Cardiac muscle cell (in vitro differentiated cells and primary cell): ENCODE data around the gene MVD. TPM values are rescaled to one million over a fixed set of nuclear protein-coding genes. Genes with fewer than 3 reads are reported as not detected.

ENCODE experiments used
- DNase-seq, 2 donors: peaks; one replicate each; pipeline versions ENCODE4 v3.0.0 to v3.0.0-alpha.2; 2010 to 2017; ENCODE audit warnings: low read depth in 1 of 2, low spot score in 1 of 2
- H3K27ac ChIP-seq: fragments of 200-600 bp; sonication (generic); 2 replicates; pipeline ENCODE4 v1.5.1; 2016
- H3K27me3 ChIP-seq: fragments of 200-600 bp; sonication (generic); 2 replicates; pipeline ENCODE4 v1.6.0; 2016; ENCODE audit warnings: control low read depth
- H3K36me3 ChIP-seq: fragments of 200-600 bp; sonication (generic); 2 replicates; pipeline ENCODE4 v1.5.1; 2016; ENCODE audit warnings: control low read depth
- H3K4me1 ChIP-seq: fragments of 200-600 bp; sonication (generic); 2 replicates; pipeline ENCODE4 v1.8.1; 2017; ENCODE audit warnings: low read depth, mild to moderate bottlenecking, mixed run types
- H3K4me3 ChIP-seq: fragments of 200-600 bp; sonication (generic); 2 replicates; pipeline ENCODE4 v1.5.1; 2016; ENCODE audit warnings: mild to moderate bottlenecking
- H3K9me3 ChIP-seq: fragments of 200-600 bp; sonication (generic); 2 replicates; pipeline ENCODE4 v1.5.1; 2017; ENCODE audit warnings: low read depth, mild to moderate bottlenecking, control low read depth
- polyA plus RNA-seq: library from polyadenylated mRNA; unstranded; fragments of >200 nt; fragmentation: Nextera tagmentation; extraction: Ambion mirVana; gene quantifications from 2 replicates; pipeline ENCODE4 v1.2.1, GENCODE V29; 2016
- total RNA-seq: library from RNA; depleted of rRNA; stranded (reverse); fragments of >200 nt; gene quantifications from 2 replicates; pipeline ENCODE4 v1.2.3, GENCODE V29; 2016
- TF ChIP-seq, protein P1 (sequence below): IDR thresholded peaks from 2 replicates; pipeline ENCODE4 v1.5.1; 2012; ENCODE audit warnings: low read depth, mild to moderate bottlenecking, low read length

MVD gene
- total and polyA plus RNA-seq, 2 experiments from 2014 or later, result 65.0 to 192 TPM

DNA sequence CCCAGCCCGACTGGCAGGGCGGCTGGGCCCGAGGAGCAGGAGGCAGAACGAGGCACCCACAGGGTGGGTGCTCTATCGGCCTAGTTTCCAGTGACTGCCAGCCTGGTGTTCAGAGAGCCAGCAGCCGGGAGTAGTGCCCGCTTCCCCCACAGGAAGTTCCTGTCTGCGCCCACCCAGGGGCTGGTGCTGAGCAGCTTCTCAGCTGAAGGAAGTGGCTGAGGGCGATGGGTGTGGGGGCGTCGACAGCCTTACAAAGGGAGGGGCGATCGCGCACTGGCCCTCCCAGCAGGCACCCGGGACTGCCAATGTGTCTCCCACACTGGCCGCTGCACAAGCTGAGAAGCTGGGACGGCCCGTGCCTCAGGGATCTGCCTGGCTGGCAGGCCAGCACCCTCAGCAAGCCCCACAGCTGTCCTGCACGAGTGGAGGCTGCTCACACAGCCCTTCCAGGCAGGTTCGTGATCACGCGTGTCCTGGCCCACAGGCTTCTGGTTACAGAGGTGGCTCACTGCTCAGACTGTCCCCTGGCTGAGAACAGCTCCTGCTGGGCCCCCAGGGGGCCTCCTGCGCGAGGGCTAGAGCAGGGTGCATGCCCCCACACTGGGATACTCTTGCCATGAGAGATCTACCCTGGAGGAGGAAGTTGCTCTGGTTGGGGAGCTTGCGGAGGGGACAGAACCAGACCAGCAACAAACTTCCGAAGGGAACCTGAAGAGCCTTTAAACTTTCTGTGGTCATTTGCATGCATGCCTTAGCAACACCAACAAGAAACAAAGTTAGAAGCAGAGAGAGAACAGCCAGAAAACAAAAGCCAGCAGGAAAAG, 40.8 kb upstream of the MVD start:
- H3K27ac ChIP-seq, result no peak overlapping the region
- H3K9me3 ChIP-seq, result no peaks in the 10 kb centered on the region

GRCh38 chr16:88702371-88703210, 39.7 kb upstream of the MVD start:
- no peaks in the 10 kb centered on the region for H3K9me3 ChIP-seq
- no peaks in the 10 kb centered on the region for H3K27me3 ChIP-seq
- H3K4me3 ChIP-seq, result no peak overlapping the region
- DNase-seq, result no peak
- no peak overlapping the region for H3K27ac ChIP-seq
- TF ChIP-seq, protein P1, sequence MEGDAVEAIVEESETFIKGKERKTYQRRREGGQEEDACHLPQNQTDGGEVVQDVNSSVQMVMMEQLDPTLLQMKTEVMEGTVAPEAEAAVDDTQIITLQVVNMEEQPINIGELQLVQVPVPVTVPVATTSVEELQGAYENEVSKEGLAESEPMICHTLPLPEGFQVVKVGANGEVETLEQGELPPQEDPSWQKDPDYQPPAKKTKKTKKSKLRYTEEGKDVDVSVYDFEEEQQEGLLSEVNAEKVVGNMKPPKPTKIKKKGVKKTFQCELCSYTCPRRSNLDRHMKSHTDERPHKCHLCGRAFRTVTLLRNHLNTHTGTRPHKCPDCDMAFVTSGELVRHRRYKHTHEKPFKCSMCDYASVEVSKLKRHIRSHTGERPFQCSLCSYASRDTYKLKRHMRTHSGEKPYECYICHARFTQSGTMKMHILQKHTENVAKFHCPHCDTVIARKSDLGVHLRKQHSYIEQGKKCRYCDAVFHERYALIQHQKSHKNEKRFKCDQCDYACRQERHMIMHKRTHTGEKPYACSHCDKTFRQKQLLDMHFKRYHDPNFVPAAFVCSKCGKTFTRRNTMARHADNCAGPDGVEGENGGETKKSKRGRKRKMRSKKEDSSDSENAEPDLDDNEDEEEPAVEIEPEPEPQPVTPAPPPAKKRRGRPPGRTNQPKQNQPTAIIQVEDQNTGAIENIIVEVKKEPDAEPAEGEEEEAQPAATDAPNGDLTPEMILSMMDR, result no peak
- peaks cover 2% of the 10 kb centered on the region for H3K36me3 ChIP-seq
- peaks cover 5% of the 10 kb centered on the region for H3K4me1 ChIP-seq

More for the DNA sequence above, 40.8 kb upstream of the MVD start:
- DNase-seq, result no peak
- H3K4me1 ChIP-seq, result peaks cover 5% of the 10 kb centered on the region
- H3K36me3 ChIP-seq, result no peaks in the 10 kb centered on the region
- no peak overlapping the region for H3K4me3 ChIP-seq
- TF ChIP-seq, protein P1, result no peak
- no peaks in the 10 kb centered on the region for H3K27me3 ChIP-seq

GRCh38 chr16:88701581-88702370, 38.9 kb upstream of the MVD start:
- Histone ChIP-seq H3K4me3 (no peak overlapping the region), H3K27ac (no peak overlapping the region), H3K9me3 (no peaks in the 10 kb centered on the region), H3K36me3 (peaks cover 7% of the 10 kb centered on the region), H3K27me3 (no peaks in the 10 kb centered on the region), H3K4me1 (peaks cover 5% of the 10 kb centered on the region)
- TF ChIP-seq, protein P1, result no peak
- no peak for DNase-seq

DNA sequence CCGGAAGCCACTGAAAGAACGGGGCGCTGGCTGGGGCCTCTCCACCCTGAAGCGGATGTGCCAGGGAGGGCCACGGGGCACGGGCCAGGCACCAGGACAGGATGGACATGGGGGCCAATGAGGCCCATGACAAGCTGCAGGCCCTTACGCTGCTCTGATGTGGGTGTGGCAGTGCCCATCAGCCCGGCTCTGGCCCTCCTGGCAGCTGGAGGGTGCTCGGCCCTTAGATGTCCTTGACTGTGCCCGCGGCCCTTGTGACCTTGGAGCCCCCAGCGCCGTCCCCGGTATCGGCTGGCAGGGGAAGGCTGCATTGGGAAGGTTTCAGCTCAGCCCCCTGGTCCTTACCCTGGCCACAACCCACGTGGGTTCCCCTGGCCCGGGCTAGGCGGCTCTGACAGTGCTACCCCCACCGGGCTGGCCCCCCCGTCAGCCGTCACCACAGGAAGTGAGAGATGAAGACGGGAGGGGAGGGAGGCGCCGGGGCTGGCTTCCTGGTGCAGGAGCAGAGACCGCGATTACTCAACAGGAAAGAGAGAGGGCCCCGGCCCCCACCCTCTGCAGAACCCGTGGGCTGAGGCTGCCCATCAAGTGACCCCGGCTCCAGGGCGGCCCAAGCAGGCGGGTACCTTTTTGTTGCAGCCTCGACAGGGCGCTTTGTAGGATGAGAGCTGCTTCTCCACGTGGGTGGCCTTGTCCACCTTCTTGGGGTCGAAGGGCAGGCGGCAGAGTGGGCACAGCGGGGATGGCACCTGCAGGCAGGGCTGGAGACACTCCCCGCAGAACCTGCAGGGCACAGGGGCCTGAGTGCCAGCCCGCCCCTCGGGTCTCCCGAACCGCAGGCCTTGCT, 38.0 kb upstream of the MVD start:
- peaks cover 5% of the 10 kb centered on the region for H3K4me1 ChIP-seq
- H3K27me3 ChIP-seq, result no peaks in the 10 kb centered on the region
- H3K36me3 ChIP-seq, result peaks cover 7% of the 10 kb centered on the region
- H3K27ac ChIP-seq, result no peak overlapping the region
- TF ChIP-seq, protein P1, result no peak
- peak in 1 of 2 donors; percentile 95 for DNase-seq
- no peak overlapping the region for H3K4me3 ChIP-seq
- H3K9me3 ChIP-seq, result no peaks in the 10 kb centered on the region
